Left ventricle myocardium inferior (tissue), 1 donor: ENCODE results near the gene IKZF2. TPM values are rescaled to one million over a fixed set of nuclear protein-coding genes. Genes with fewer than 3 reads are reported as not detected.

ENCODE experiments used
- DNase-seq: peaks from one replicate; pipeline ENCODE4 v3.0.0-alpha.2; 2020
- H3K27ac ChIP-seq: fragments of 200-600 bp; replicated peaks from 2 replicates; pipeline ENCODE4 v1.8.0; 2021
- H3K27me3 ChIP-seq: fragments of 200-600 bp; 2 replicates; pipeline ENCODE4 v1.8.0; 2021; ENCODE audit warnings: low read depth
- H3K36me3 ChIP-seq: fragments of 200-600 bp; 2 replicates; pipeline ENCODE4 v1.8.0; 2021
- H3K4me1 ChIP-seq: fragments of 200-600 bp; 2 replicates; pipeline ENCODE4 v1.8.0; 2021
- H3K4me3 ChIP-seq: fragments of 200-600 bp; 2 replicates; pipeline ENCODE4 v1.8.0; 2021; ENCODE audit warnings: mild to moderate bottlenecking, moderate library complexity
- H3K9me3 ChIP-seq: fragments of 200-600 bp; replicated peaks from 2 replicates; pipeline ENCODE4 v1.8.0; 2021
- CTCF ChIP-seq: fragments of 200-600 bp; IDR thresholded peaks from 2 replicates; pipeline ENCODE4 v1.8.0; 2021; ENCODE audit warnings: antibody characterized with exemption, mild to moderate bottlenecking, borderline replicate concordance
- intact Hi-C: fragments of 100-400 bp; cut with micrococcal nuclease; formaldehyde crosslinking; loops from one replicate; pipeline ENCODE4 v1.11.0; 2022
- total RNA-seq: library from RNA; stranded (reverse); fragmentation: NEBNext Ultra II Directional; extraction: Animal tissue kit (Norgen Biotek cat#: 25700); gene quantifications from one replicate; pipeline ENCODE4 v1.2.1, GENCODE V29; 2021
- donor health status: DM: no; HTN: yes; CAD: no; lungs with severe emphysema.

The IKZF2 gene
- total RNA-seq, 1 donor from 2014 or later = 6.8 TPM

GRCh38 chr2:212991120-212991519 is 160.3 kb downstream of the IKZF2 start:
- H3K4me1 ChIP-seq = no peaks in the 10 kb centered on the region
- intact Hi-C loops = no loop called here
- H3K9me3 ChIP-seq = no peaks in the 10 kb centered on the region
- H3K36me3 ChIP-seq = no peaks in the 10 kb centered on the region
- TF ChIP-seq CTCF = no peak
- no peak overlapping the region for H3K4me3 ChIP-seq
- no peak for DNase-seq
- H3K27ac ChIP-seq = no peak overlapping the region
- no peaks in the 10 kb centered on the region for H3K27me3 ChIP-seq

- TF ChIP-seq CTCF = no peak
- Histone ChIP-seq H3K4me3 (no peak overlapping the region), H3K36me3 (no peaks in the 10 kb centered on the region), H3K27ac (no peak overlapping the region), H3K27me3 (no peaks in the 10 kb centered on the region), H3K4me1 (no peaks in the 10 kb centered on the region), H3K9me3 (no peaks in the 10 kb centered on the region)
- intact Hi-C loops = no loop called here
- no peak for DNase-seq
These were observed 160.7 kb downstream of the IKZF2 start for GRCh38 chr2:212990697-212991096.

- DNase-seq = no peak
These were observed 163.9 kb downstream of the IKZF2 start for GRCh38 chr2:212987492-212987891.

GRCh38 chr2:212984129-212984528 is 167.3 kb downstream of the IKZF2 start:
- Histone ChIP-seq H3K4me3 (no peak overlapping the region), H3K4me1 (peaks cover 6% of the 10 kb centered on the region), H3K36me3 (no peaks in the 10 kb centered on the region), H3K9me3 (no peaks in the 10 kb centered on the region), H3K27me3 (no peaks in the 10 kb centered on the region), H3K27ac (no peak overlapping the region)
- intact Hi-C loops = no loop called here
- TF ChIP-seq CTCF = no peak
- no peak for DNase-seq

More at GRCh38 chr2:212987492-212987891, 163.9 kb downstream of the IKZF2 start:
- Histone ChIP-seq H3K9me3 (no peaks in the 10 kb centered on the region), H3K4me1 (no peaks in the 10 kb centered on the region), H3K27me3 (no peaks in the 10 kb centered on the region), H3K27ac (no peak overlapping the region), H3K36me3 (no peaks in the 10 kb centered on the region), H3K4me3 (no peak overlapping the region)
- TF ChIP-seq CTCF = no peak
- intact Hi-C loops = no loop called here

GRCh38 chr2:212979799-212980198 is 171.6 kb downstream of the IKZF2 start:
- no peak for TF ChIP-seq CTCF
- no peak overlapping the region for H3K4me3 ChIP-seq
- H3K4me1 ChIP-seq = peaks cover 17% of the 10 kb centered on the region
- DNase-seq = no peak
- intact Hi-C loops = no loop called here
- no peaks in the 10 kb centered on the region for H3K27me3 ChIP-seq
- no peaks in the 10 kb centered on the region for H3K9me3 ChIP-seq
- no peak overlapping the region for H3K27ac ChIP-seq
- no peaks in the 10 kb centered on the region for H3K36me3 ChIP-seq

- Histone ChIP-seq H3K9me3 (no peaks in the 10 kb centered on the region), H3K27ac (no peak overlapping the region), H3K4me1 (peaks cover 21% of the 10 kb centered on the region), H3K27me3 (no peaks in the 10 kb centered on the region), H3K4me3 (no peak overlapping the region), H3K36me3 (no peaks in the 10 kb centered on the region)
- TF ChIP-seq CTCF = no peak
- DNase-seq = no peak
- intact Hi-C loops = no loop called here
These were observed 172.3 kb downstream of the IKZF2 start for GRCh38 chr2:212979046-212979612.
